WTC11 (cell line): Measurements from ENCODE around the gene PSMD5. TPM values are rescaled to one million over a fixed set of nuclear protein-coding genes. Genes with fewer than 3 reads are reported as not detected.

Experiments
- ATAC-seq: fragments of 200-7000 bp; cut with Tn5 transposase; 2 replicates; pipeline ENCODE4 v1.10.0; 2021; ENCODE audit warnings: mild to moderate bottlenecking, moderate library complexity
- CTCF ChIA-PET: fragments of 300-600 bp; sonication (Branson Sonifier 250); formaldehyde crosslinking; loops from one replicate; lab custom pipeline; 2021; ENCODE audit warnings: antibody characterized with exemption; lab: Charles Lee
- POLR2A ChIA-PET: fragments of 350-600 bp; sonication (Branson Sonifier 250); formaldehyde crosslinking; loops from one replicate; lab custom pipeline; 2021; ENCODE audit warnings: antibody characterized with exemption; lab: Charles Lee
- DNase-seq: peaks from one replicate; pipeline ENCODE4 v3.0.0; 2021; ENCODE audit warnings: low spot score
- H3K27ac Mint-ChIP-seq: 2 replicates; pipeline ENCODE4 v1.8.0; 2021; ENCODE audit warnings: mixed read lengths
- H3K27me3 Mint-ChIP-seq: 2 replicates; pipeline ENCODE4 v1.8.0; 2021; ENCODE audit warnings: low read depth, mild to moderate bottlenecking, moderate library complexity, mixed read lengths
- H3K36me3 Mint-ChIP-seq: 2 replicates; pipeline ENCODE4 v1.8.0; 2021; ENCODE audit warnings: mixed read lengths
- H3K4me1 Mint-ChIP-seq: 2 replicates; pipeline ENCODE4 v1.8.0; 2022; ENCODE audit warnings: mixed read lengths
- H3K4me3 Mint-ChIP-seq: 2 replicates; pipeline ENCODE4 v1.8.0; 2021; ENCODE audit warnings: mild to moderate bottlenecking, moderate library complexity, mixed read lengths
- H3K9me3 Mint-ChIP-seq: 2 replicates; pipeline ENCODE4 v1.8.0; 2021; ENCODE audit warnings: mixed read lengths
- ATF1 ChIP-seq: sonication (generic); formaldehyde crosslinking; IDR thresholded peaks from 2 replicates; pipeline ENCODE4 v1.8.1; 2023; ENCODE audit warnings: mild to moderate bottlenecking, moderate library complexity, missing genetic modification reagents
- ATF3 ChIP-seq: sonication (generic); formaldehyde crosslinking; conservative IDR thresholded peaks from 2 replicates; pipeline ENCODE4 v1.8.1; 2022; ENCODE audit warnings: mild to moderate bottlenecking, missing genetic modification reagents
- CBFB ChIP-seq: sonication (generic); formaldehyde crosslinking; IDR thresholded peaks from 2 replicates; pipeline ENCODE4 v1.8.1; 2022; ENCODE audit warnings: mild to moderate bottlenecking, low read depth, missing genetic modification reagents
- CREM ChIP-seq: sonication (generic); formaldehyde crosslinking; IDR thresholded peaks from 2 replicates; pipeline ENCODE4 v1.8.1; 2022; ENCODE audit warnings: mild to moderate bottlenecking, missing genetic modification reagents, moderate library complexity
- E2F4 ChIP-seq: sonication (generic); formaldehyde crosslinking; IDR thresholded peaks from 2 replicates; pipeline ENCODE4 v1.8.1; 2022; ENCODE audit warnings: low read depth, mild to moderate bottlenecking, moderate library complexity, missing genetic modification reagents, borderline replicate concordance
- ELF4 ChIP-seq: sonication (generic); formaldehyde crosslinking; IDR thresholded peaks from 2 replicates; pipeline ENCODE4 v1.8.1; 2022; ENCODE audit warnings: low read depth, mild to moderate bottlenecking, moderate library complexity, missing genetic modification reagents
- ERG ChIP-seq: fragments of 250-450 bp; sonication (Bioruptor Pico); IDR thresholded peaks from 2 replicates; pipeline ENCODE4 v1.8.0; 2021; ENCODE audit warnings: mild to moderate bottlenecking
- IRF2 ChIP-seq: sonication (generic); formaldehyde crosslinking; IDR thresholded peaks from 2 replicates; pipeline ENCODE4 v1.8.0; 2022; ENCODE audit warnings: low read depth, missing genetic modification reagents, borderline replicate concordance
- MAX ChIP-seq: sonication (generic); formaldehyde crosslinking; IDR thresholded peaks from 2 replicates; pipeline ENCODE4 v1.8.0; 2022; ENCODE audit warnings: mild to moderate bottlenecking, missing genetic modification reagents
- OVOL2 ChIP-seq: fragments of 250-450 bp; sonication (Bioruptor Pico); IDR thresholded peaks from 2 replicates; pipeline ENCODE4 v1.9.0; 2021; ENCODE audit warnings: mild to moderate bottlenecking, borderline replicate concordance
- PRDM15 ChIP-seq: sonication (generic); formaldehyde crosslinking; IDR thresholded peaks from 2 replicates; pipeline ENCODE4 v1.8.0; 2022; ENCODE audit warnings: missing genetic modification reagents
- SP1 ChIP-seq: sonication (generic); formaldehyde crosslinking; conservative IDR thresholded peaks from 2 replicates; pipeline ENCODE4 v1.8.1; 2022; ENCODE audit warnings: missing genetic modification reagents
- TCF7 ChIP-seq: sonication (generic); formaldehyde crosslinking; IDR thresholded peaks from 2 replicates; pipeline ENCODE4 v1.8.0; 2022; ENCODE audit warnings: mild to moderate bottlenecking, low read depth, missing genetic modification reagents, moderate library complexity
- TEAD1 ChIP-seq: sonication (generic); formaldehyde crosslinking; IDR thresholded peaks from 2 replicates; pipeline ENCODE4 v1.8.0; 2022; ENCODE audit warnings: mild to moderate bottlenecking, missing genetic modification reagents
- ZBTB21 ChIP-seq: sonication (generic); formaldehyde crosslinking; IDR thresholded peaks from 2 replicates; pipeline ENCODE4 v1.8.1; 2023; ENCODE audit warnings: mild to moderate bottlenecking, missing genetic modification reagents, borderline replicate concordance
- ZMAT4 ChIP-seq: fragments of 250-450 bp; sonication (Bioruptor Pico); IDR thresholded peaks from 2 replicates; pipeline ENCODE4 v1.9.0; 2021; ENCODE audit warnings: mild to moderate bottlenecking
- total RNA-seq: library from RNA; stranded (reverse); gene quantifications from 3 replicates; pipeline ENCODE4 v1.2.3, GENCODE V29; 2021

The PSMD5 gene
- total RNA-seq, 1 experiment from 2014 or later: 61.1 TPM

- H3K9me3 Mint-ChIP-seq: no peaks in the 10 kb centered on the region
- H3K4me3 Mint-ChIP-seq: no peak overlapping the region
- CTCF ChIA-PET: interaction anchor here (0.6 to 1.8 kb wide), 13 partner anchors 11 to 389 kb away, joined by 3 to 10 read pairs (median 3); partner anchors contain the start of gene PHF19
- no peak for ATAC-seq
- peaks cover 22% of the 10 kb centered on the region for H3K27me3 Mint-ChIP-seq
- no peaks in the 10 kb centered on the region for H3K36me3 Mint-ChIP-seq
- H3K27ac Mint-ChIP-seq: no peak overlapping the region
- POLR2A ChIA-PET: no interaction called here
- DNase-seq: no peak
- TF ChIP-seq TEAD1 (CRISPR knock-in tag) (no peak), ZBTB21 (CRISPR knock-in tag) (no peak), PRDM15 (CRISPR knock-in tag) (peak; percentile 52; the same call in 1 of the 2 replicates), MAX (CRISPR knock-in tag) (no peak)
- peaks cover 17% of the 10 kb centered on the region for H3K4me1 Mint-ChIP-seq
These were observed 47.0 kb upstream of the PSMD5 start for GRCh38 chr9:120889606-120890271.

- ChIA-PET CTCF (no interaction called here), POLR2A (interaction anchor here (0.6 kb wide), 1 partner anchor 26 kb away, joined by 4 read pairs; no protein-coding TSS in a partner anchor)
- Mint-ChIP-seq H3K4me3 (no peak overlapping the region), H3K27ac (no peak overlapping the region), H3K9me3 (no peaks in the 10 kb centered on the region), H3K36me3 (no peaks in the 10 kb centered on the region), H3K27me3 (peaks cover 13% of the 10 kb centered on the region), H3K4me1 (peaks cover 17% of the 10 kb centered on the region)
- DNase-seq (no peak), ATAC-seq (no peak)
- TF ChIP-seq ERG (CRISPR knock-in tag): no peak
These were observed 45.9 kb upstream of the PSMD5 start for GRCh38 chr9:120888626-120889025.

GRCh38 chr9:120886490-120886967, 43.8 kb upstream of the PSMD5 start:
- TF ChIP-seq CREM (CRISPR knock-in tag) (no peak), PRDM15 (CRISPR knock-in tag) (no peak), TCF7 (no peak), ELF4 (CRISPR knock-in tag) (no peak), CBFB (CRISPR knock-in tag) (no peak), ATF1 (CRISPR knock-in tag) (no peak), SP1 (CRISPR knock-in tag) (no peak), OVOL2 (CRISPR knock-in tag) (no peak), E2F4 (CRISPR knock-in tag) (no peak), IRF2 (CRISPR knock-in tag) (no peak), ATF3 (CRISPR knock-in tag) (no peak), ZMAT4 (CRISPR knock-in tag) (no peak)

More at GRCh38 chr9:120886490-120886967, 43.8 kb upstream of the PSMD5 start:
- CTCF ChIA-PET: interaction anchor here (0.9 to 1.7 kb wide), 4 partner anchors 22 to 131 kb away, joined by 3 to 5 read pairs (median 3); no protein-coding TSS in a partner anchor
- no peak overlapping the region for H3K27ac Mint-ChIP-seq
- H3K4me1 Mint-ChIP-seq: peaks cover 12% of the 10 kb centered on the region
- H3K36me3 Mint-ChIP-seq: no peaks in the 10 kb centered on the region
- DNase-seq (no peak), ATAC-seq (no peak)
- H3K27me3 Mint-ChIP-seq: no peaks in the 10 kb centered on the region
- POLR2A ChIA-PET: no interaction called here
- no peak overlapping the region for H3K4me3 Mint-ChIP-seq
- H3K9me3 Mint-ChIP-seq: no peaks in the 10 kb centered on the region
